SK-MEL-5 (cell line): ENCODE measurements around the gene P2RY8. TPM values are rescaled to one million over a fixed set of nuclear protein-coding genes. Genes with fewer than 3 reads are reported as not detected.
"Not testable (repeated sequence)": the region's sequence is repeated elsewhere in the genome, so short reads cannot be mapped to it uniquely, and the experiment has no call there.

ENCODE experiments used
- DNase-seq: peaks from one replicate; pipeline ENCODE4 v3.0.0-alpha.2; 2016; ENCODE audit warnings: low read depth, low spot score
- in situ Hi-C: cut with HindIII; loops from 2 replicates; pipeline ENCODE4 v1.10.0; 2016; ENCODE audit warnings: low sequenced_read_pairs, high pct_unique_total_duplicates, low pct_unique_long_range_greater_than_20kb
- total RNA-seq: library from RNA; depleted of rRNA; stranded (reverse); fragments of >200 nt; shearing (Covaris generic); gene quantifications from 2 replicates; pipeline ENCODE4 v1.2.3, GENCODE V29; 2014

The P2RY8 gene
- total RNA-seq, 1 experiment from 2014 or later, result not detected

- DNase-seq, result peak; percentile 74
- in situ Hi-C loops, result no loop called here
Observed at GRCh38 chrX:1481636-1482529, 55.1 kb downstream of the P2RY8 start.

DNA sequence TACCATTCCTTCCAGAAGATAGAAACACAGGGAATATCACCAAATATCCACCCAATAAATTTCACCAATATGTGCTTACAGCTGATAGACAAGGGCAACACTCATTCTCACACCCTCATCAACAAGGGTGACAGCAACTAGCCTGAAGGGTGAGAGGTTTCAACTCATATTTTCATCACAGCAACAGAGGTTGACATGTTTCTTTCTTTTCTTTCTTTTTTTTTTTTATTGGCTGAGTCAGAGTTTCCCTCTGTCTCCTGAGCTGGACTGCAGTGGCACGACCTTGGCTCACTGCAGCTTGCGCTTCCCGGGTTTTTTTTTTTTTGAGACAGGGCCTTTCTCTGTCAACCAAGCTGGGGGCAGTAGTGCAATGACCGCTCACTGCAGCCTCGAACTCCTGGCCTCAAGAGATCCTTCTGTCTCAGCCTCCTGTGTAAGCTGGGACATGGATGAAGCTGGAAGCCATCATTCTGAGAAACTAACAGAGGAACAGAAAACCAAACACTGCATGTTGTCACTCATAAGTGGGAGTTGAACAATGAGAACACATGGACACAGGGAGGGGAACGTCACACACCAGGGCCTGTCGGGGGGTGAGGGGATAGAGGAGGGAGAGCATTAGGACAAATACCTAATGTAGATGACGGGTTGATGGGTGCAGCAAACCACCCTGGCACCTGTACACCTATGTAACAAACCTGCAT lies 56.8 kb downstream of the P2RY8 start:
- in situ Hi-C loops, result no loop called here
- DNase-seq, result no peak

DNA sequence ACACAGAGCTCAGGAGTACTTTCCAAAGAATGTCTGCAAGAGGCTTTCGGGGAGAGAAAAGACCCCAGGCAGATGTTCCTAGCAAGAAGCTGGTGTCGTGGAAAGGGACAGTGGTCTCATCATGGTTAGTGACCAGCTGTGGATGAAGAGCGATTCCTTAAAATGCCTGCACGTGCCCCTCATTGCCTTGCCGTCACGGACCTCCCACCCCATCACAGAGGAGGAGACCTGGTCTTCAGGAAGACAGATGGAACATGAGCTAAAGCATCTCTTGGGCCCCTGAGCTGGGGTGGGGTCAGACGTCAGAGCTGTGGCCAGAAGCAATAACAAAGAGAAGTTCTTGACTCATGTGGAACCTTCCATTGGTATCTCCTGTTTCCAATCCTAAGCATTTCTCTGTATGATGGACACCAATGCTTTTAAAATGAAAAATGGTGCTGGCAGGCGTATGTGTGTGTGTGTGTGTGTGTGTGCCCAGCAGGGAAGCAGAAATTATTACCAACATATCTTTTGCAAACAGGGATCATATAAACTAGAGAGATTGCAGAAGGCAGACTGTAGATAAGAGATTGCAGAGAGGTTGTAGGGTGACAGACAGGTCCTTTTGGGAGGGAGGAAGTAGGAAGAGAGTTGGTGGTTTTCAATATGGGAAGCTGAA lies 59.1 kb downstream of the P2RY8 start:
- in situ Hi-C loops, result no loop called here
- DNase-seq, result no peak

DNA sequence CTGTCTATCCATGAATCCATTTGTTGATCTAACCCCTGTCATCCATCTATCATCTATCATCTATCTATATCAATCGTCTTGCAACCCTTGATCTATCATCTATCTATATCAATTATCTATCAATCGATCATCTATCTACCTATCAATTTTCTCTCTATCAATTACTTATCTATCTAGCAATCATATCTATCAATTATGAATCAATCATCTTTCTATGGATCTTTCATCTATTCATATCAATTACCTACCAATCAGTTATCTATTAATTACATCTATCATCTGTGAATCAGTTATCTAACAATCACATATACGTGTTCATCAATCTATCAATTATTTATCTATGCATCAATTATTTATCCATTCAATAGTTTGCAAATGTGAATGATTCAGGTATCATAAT lies 59.8 kb downstream of the P2RY8 start:
- in situ Hi-C loops, result no loop called here
- DNase-seq, result no peak

DNA sequence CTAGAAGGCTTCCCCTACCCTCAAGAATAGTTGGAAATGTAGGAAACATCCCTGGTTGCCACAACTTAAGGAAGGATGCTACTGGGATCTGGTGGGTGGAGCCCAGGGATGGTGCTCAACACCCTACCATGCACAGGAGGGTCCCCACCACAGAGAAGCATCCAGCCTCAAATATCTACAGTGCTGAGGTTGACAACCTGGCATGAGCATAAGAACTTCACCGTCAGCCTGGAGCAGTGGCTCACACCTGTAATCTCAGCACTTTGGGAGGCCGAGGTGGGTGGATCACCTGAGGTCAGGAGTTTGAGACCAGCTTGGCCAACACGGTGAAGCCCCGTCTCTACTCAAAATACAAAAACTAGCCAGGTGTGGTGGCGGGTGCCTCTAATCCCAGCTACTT lies 60.3 kb downstream of the P2RY8 start:
- no peak for DNase-seq
- in situ Hi-C loops, result no loop called here

GRCh38 chrX:1475881-1476280 lies 61.1 kb downstream of the P2RY8 start:
- no peak for DNase-seq
- in situ Hi-C loops, result no loop called here

GRCh38 chrX:1475481-1475880 lies 61.5 kb downstream of the P2RY8 start:
- DNase-seq, result no peak
- in situ Hi-C loops, result no loop called here

DNA sequence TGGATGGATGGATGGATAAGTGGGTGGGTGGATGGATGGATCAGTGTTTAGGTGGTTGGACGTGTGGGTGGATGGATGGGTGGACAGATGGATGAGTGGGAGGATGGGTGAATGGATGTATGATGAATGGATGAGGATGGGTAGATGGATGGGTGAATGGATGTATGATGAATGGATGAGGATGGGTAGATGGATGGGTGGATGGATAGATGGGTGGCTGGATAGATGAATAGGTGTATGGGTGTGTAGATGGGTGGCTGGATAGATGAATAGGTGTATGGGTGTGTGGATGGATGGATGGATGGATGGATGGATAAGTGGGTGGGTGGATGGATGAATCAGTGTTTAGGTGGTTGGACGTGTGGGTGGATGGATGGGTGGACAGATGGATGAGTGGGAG lies 62.4 kb downstream of the P2RY8 start:
- in situ Hi-C loops, DNase-seq: not testable (repeated sequence)

DNA sequence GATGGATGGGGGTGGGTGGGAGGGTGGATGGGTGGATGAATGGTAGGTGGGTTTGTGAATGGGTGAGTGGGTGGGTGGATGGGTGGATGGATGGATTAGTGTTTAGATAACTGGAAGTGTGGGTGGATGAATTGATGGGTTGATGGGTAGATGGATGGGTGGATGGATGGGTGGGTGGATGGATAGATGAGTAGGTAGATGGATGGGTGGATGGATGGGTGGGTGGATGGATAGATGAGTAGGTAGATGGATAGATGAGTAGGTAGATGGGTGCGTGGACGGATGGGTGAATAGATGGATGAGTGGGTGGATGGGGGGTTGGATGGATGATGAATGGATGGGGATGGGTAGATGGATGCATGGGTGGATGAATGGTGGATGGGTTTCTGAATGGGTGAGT lies 64.0 kb downstream of the P2RY8 start:
- in situ Hi-C loops, result no loop called here

GRCh38 chrX:1468250-1468772 lies 68.7 kb downstream of the P2RY8 start:
- no peak for DNase-seq
- in situ Hi-C loops, result no loop called here

More for the DNA sequence above, 64.0 kb downstream of the P2RY8 start:
- DNase-seq, result no peak

- in situ Hi-C loops, result no loop called here
- no peak for DNase-seq
Observed at GRCh38 chrX:1466971-1467561, 69.9 kb downstream of the P2RY8 start.

DNA sequence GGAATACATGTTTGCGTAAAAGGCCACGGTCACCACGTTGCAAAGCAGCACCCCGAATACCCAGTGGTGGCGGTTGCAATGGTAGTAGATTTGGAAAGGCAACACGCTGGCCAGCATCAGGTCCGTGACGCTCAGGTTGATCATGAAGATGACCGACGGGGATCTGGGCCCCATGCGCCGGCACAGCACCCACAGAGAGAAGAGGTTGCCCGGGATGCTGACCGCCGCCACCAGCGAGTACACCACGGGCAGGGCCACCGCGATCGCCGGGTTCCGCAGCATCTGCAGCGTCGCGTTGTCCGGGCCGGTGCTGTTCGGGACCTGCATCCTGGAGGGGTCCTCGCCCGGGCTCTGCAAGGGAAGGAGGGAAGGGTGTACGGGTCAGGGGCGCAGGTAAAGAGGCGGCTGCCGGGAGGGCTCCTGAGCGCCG lies 70.7 kb downstream of the P2RY8 start:
- no peak for DNase-seq
- in situ Hi-C loops, result no loop called here

DNA sequence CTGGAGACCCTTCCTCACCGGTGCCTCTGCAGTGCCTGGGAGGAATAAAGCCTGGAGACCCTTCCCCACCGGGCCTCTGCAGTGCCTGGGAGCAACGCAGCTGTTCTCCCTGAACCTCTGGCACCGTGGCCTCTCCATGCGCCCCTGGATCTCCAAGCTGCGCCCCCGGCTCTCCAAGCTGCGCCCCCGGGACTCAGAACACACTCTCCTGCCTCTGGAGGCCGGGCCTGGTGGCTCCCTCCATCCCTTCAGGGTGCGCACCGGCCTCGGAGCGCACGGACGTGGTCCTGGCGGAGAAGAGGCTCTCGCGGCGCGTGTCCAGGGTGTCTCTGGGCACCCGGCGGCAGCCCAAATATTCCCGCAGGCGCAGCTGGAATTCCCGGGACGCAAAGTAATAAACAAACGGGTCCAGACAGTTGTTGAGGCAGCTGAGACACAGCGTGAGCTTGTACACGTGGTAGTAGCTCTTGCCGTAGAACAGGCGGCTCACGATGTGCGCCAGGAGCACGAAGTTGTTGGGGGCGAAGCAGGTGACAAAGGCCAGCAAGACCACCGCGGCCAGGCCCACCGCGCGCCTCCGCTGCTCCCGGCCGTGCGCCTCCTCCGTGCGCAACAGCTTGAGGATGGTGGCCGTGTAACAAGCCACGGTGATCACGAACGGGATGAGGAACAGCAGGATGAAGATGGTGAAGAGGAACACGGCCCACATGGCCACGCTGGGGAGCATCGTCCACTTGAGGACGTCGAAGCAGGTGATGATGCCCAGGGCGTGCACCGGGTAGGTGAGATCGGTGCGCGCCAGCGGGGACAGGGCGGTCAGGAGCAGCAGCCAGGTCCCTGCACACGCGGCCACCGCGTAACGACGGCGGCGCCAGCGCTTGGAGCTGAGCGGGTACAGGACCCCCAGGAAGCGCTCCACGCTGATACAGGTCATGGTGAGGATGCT lies 71.4 kb downstream of the P2RY8 start:
- DNase-seq, result no peak
- in situ Hi-C loops, result no loop called here

DNA sequence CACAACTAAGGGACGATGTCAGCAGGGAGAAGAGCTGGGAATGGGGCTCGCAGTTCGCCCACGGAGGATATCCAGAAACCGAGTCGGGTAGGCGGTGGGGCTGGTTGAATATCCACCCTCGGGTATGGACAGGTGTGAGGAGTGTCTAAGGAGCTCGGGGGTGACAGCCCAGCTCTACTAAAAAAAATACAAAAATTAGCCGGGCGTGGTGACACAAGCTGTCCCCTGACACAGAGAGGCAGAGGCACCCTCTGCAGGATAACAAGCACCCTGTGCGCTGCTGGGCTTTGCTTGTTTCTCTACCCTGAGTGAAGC lies 72.1 kb downstream of the P2RY8 start:
- DNase-seq, result no peak
- in situ Hi-C loops, result no loop called here

- in situ Hi-C loops, result no loop called here
- DNase-seq, result no peak
Observed at GRCh38 chrX:1464041-1464970, 72.7 kb downstream of the P2RY8 start.

DNA sequence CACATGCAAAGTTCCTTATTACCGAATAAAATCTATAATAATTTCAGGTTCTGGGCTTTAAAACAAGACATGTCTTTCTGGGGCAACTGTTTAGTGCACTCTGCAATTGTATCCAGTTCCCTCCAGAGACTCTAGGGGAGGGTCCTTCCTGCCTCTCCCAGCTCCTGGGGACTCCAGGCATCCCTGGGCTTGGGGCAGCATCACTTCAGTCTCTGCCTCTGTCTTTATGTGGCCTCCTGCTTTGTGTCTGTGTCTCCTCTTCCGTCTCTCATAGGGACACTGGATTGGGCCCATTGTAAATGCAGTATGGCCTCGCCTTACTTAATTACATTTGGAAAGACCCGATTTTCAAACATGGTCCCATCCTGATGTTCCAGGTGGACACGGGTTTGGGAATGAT lies 73.4 kb downstream of the P2RY8 start:
- in situ Hi-C loops, result no loop called here
- DNase-seq, result no peak
